Middle frontal gyrus (tissue), 1 donor: Measurements from ENCODE around the gene ITGB3.

Experiments
- DNase-seq: peaks from one replicate; pipeline ENCODE4 v3.0.0-alpha.2; 2015; ENCODE audit warnings: low spot score; ENCODE audit errors: extremely low spot score

Gene ITGB3

GRCh38 chr17:47330548-47330947, 76.9 kb downstream of the ITGB3 start:
- DNase-seq = no peak

- no peak for DNase-seq
Observed at GRCh38 chr17:47332287-47332686, 78.7 kb downstream of the ITGB3 start.

- no peak for DNase-seq
Observed at GRCh38 chr17:47335101-47335936, 81.7 kb downstream of the ITGB3 start.

GRCh38 chr17:47338026-47338425, 84.4 kb downstream of the ITGB3 start:
- DNase-seq = no peak

- DNase-seq = no peak
Observed at GRCh38 chr17:47352848-47353247, 99.2 kb downstream of the ITGB3 start.

GRCh38 chr17:47358652-47359051, 105.0 kb downstream of the ITGB3 start:
- no peak for DNase-seq
